ENCODE measurements around the gene CHRNA10.

CHRNA10 gene

DNA sequence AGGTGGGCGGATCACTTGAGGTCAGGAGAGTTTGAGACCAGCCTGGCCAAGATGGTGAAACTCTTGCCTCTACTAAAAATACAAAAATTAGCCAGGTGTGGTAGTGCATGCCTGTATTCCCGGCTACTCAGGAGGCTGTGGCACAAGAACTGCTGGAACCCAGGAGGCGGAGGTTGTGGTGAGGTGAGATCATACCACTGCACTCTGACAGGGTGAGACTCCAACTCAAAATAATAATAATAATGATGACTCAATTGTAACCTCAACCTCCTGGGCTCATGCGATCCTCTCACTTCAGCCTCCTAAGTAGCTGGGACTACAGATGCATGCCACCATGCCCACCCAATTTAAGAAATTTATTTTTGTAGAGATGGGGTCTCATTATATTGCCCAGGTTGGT is 15.6 kb upstream of the CHRNA10 start:
- Histone ChIP-seq H4K91ac (ENCODE audit: low read depth, low read length, poor library complexity) (no peak overlapping the region), H2BK5ac (ENCODE audit: low read length) (no peak overlapping the region), H2AFZ (ENCODE audit: low read length) (no peak overlapping the region), H3K4me2 (ENCODE audit: insufficient read depth, low read length, poor library complexity, severe bottlenecking) (no peak overlapping the region), H4K8ac (ENCODE audit: low read depth, low read length) (no peak overlapping the region), H3K18ac (ENCODE audit: low read length) (no peak overlapping the region), H3K4me3 (ENCODE audit: low read length in 2 of 2) (no peak overlapping the region), H3K79me1 (ENCODE audit: low read depth, low read length) (no peaks in the 10 kb centered on the region), H3K14ac (ENCODE audit: low read length) (no peak overlapping the region), H3K27ac (replicated peaks; ENCODE audit: low read length) (no peak overlapping the region), H3K27me3 (ENCODE audit: control insufficient read depth in 3 of 3, insufficient read depth in 3 of 3, low read depth in 1 of 3, low read length in 3 of 3) (no peaks in the 10 kb centered on the region), H2BK15ac (ENCODE audit: low read length) (no peak overlapping the region), H3K4me1 (ENCODE audit: control insufficient read depth in 2 of 2, insufficient read depth in 1 of 2, low read depth in 1 of 2, low read length in 2 of 2) (no peaks in the 10 kb centered on the region), H3K9me3 (replicated peaks in 1 of 2; ENCODE audit: control insufficient read depth in 2 of 2, insufficient read depth in 1 of 2, low read depth in 1 of 2, low read length in 2 of 2) (no peaks in the 10 kb centered on the region), H3K9ac (ENCODE audit: low read depth, low read length, poor library complexity) (no peak overlapping the region), H3K4ac (ENCODE audit: low read length) (no peak overlapping the region), H3K36me3 (replicated peaks in 1 of 2; ENCODE audit: control insufficient read depth in 2 of 2, insufficient read depth in 2 of 2, low read length in 2 of 2) (peaks cover 28 to 89% of the 10 kb centered on the region in 2 donors), H3K23ac (ENCODE audit: low read depth, low read length, poor library complexity) (no peak overlapping the region), H2AK5ac (ENCODE audit: low read depth, low read length) (no peak overlapping the region), H2BK120ac (ENCODE audit: low read depth, low read length) (no peak overlapping the region), H2BK12ac (ENCODE audit: low read length) (no peak overlapping the region)
- no CpG with 5 or more reads among the region's 4 CpGs for WGBS, 2 donors (ENCODE audit: extremely low coverage in 2 of 2, insufficient read length in 2 of 2, insufficient replicate concordance in 1 of 2)
- DNase-seq (ENCODE audit: low spot score), result no peak

DNA sequence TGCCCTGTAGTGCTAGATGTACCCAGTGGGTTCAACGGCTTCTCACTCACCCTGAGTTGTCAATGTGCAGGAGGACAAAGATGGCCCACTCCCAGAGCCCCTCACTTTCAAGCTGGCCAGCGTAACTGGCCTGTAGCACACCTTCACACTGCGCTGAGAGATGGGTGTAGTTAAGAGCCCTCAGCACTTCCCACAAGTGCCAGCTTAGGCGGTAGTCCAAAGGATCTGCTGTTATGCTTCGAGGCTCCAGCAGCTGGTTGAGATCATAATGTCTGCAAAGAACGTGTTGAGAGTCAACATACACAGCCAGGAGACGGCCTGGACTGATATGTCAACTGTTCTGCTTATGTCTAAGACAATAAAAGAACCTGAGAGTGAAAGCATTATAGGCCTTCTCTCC is 14.7 kb upstream of the CHRNA10 start:
- no peak for DNase-seq (ENCODE audit: low spot score)
- no peaks in the 10 kb centered on the region for H3K27me3 ChIP-seq (ENCODE audit: control insufficient read depth in 3 of 3, insufficient read depth in 3 of 3, low read depth in 1 of 3, low read length in 3 of 3)
- no peak overlapping the region for H3K14ac ChIP-seq (ENCODE audit: low read length)
- H2BK5ac ChIP-seq (ENCODE audit: low read length), result no peak overlapping the region
- H3K4me3 ChIP-seq (ENCODE audit: low read length in 2 of 2), result no peak overlapping the region
- no peak overlapping the region for H3K27ac ChIP-seq (replicated peaks; ENCODE audit: low read length)
- no peak overlapping the region for H3K18ac ChIP-seq (ENCODE audit: low read length)
- WGBS, 2 donors (ENCODE audit: extremely low coverage in 2 of 2, insufficient read length in 2 of 2, insufficient replicate concordance in 1 of 2), result no CpG with 5 or more reads among the region's 7 CpGs
- peaks cover 27 to 89% of the 10 kb centered on the region in 2 donors for H3K36me3 ChIP-seq (replicated peaks in 1 of 2; ENCODE audit: control insufficient read depth in 2 of 2, insufficient read depth in 2 of 2, low read length in 2 of 2)
- H2BK12ac ChIP-seq (ENCODE audit: low read length), result no peak overlapping the region
- H4K91ac ChIP-seq (ENCODE audit: low read depth, low read length, poor library complexity), result no peak overlapping the region
- H3K23ac ChIP-seq (ENCODE audit: low read depth, low read length, poor library complexity), result no peak overlapping the region
- H2BK120ac ChIP-seq (ENCODE audit: low read depth, low read length), result no peak overlapping the region
- H3K4me2 ChIP-seq (ENCODE audit: insufficient read depth, low read length, poor library complexity, severe bottlenecking), result no peak overlapping the region
- H3K4ac ChIP-seq (ENCODE audit: low read length), result no peak overlapping the region
- H2AK5ac ChIP-seq (ENCODE audit: low read depth, low read length), result no peak overlapping the region
- no peaks in the 10 kb centered on the region for H3K79me1 ChIP-seq (ENCODE audit: low read depth, low read length)
- H3K4me1 ChIP-seq (ENCODE audit: control insufficient read depth in 2 of 2, insufficient read depth in 1 of 2, low read depth in 1 of 2, low read length in 2 of 2), result no peaks in the 10 kb centered on the region
- no peak overlapping the region for H3K9ac ChIP-seq (ENCODE audit: low read depth, low read length, poor library complexity)
- H3K9me3 ChIP-seq (replicated peaks in 1 of 2; ENCODE audit: control insufficient read depth in 2 of 2, insufficient read depth in 1 of 2, low read depth in 1 of 2, low read length in 2 of 2), result no peaks in the 10 kb centered on the region
- H4K8ac ChIP-seq (ENCODE audit: low read depth, low read length), result no peak overlapping the region
- H2BK15ac ChIP-seq (ENCODE audit: low read length), result no peak overlapping the region
- H2AFZ ChIP-seq (ENCODE audit: low read length), result no peak overlapping the region

DNA sequence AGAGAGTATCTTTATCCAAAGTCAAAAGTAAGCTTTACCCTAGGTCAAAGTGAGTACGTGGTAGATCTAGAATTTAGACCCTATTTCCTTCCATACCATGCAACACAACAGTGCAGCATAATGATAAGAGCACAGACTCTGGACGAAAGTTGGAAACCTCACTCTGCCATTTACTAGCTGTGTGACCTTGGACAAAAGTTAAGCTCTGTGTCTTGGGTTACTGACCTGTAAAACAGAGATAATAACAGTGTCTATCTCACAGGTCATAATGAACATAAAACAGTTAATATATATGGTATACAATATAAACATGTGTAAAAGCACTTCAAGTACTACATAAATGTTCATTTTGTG is 13.6 kb upstream of the CHRNA10 start:
- H2BK120ac ChIP-seq (ENCODE audit: low read depth, low read length), result no peak overlapping the region
- H3K36me3 ChIP-seq (replicated peaks in 1 of 2; ENCODE audit: control insufficient read depth in 2 of 2, insufficient read depth in 2 of 2, low read length in 2 of 2), result peaks cover 37 to 91% of the 10 kb centered on the region in 2 donors
- H3K79me1 ChIP-seq (ENCODE audit: low read depth, low read length), result no peaks in the 10 kb centered on the region
- no peak overlapping the region for H2BK5ac ChIP-seq (ENCODE audit: low read length)
- no peaks in the 10 kb centered on the region for H3K4me1 ChIP-seq (ENCODE audit: control insufficient read depth in 2 of 2, insufficient read depth in 1 of 2, low read depth in 1 of 2, low read length in 2 of 2)
- H3K4me2 ChIP-seq (ENCODE audit: insufficient read depth, low read length, poor library complexity, severe bottlenecking), result no peak overlapping the region
- H3K27me3 ChIP-seq (ENCODE audit: control insufficient read depth in 3 of 3, insufficient read depth in 3 of 3, low read depth in 1 of 3, low read length in 3 of 3), result no peaks in the 10 kb centered on the region
- H3K27ac ChIP-seq (replicated peaks; ENCODE audit: low read length), result no peak overlapping the region
- no peak for DNase-seq (ENCODE audit: low spot score)
- no peak overlapping the region for H3K18ac ChIP-seq (ENCODE audit: low read length)
- no peak overlapping the region for H2BK12ac ChIP-seq (ENCODE audit: low read length)
- H4K8ac ChIP-seq (ENCODE audit: low read depth, low read length), result no peak overlapping the region
- H3K4me3 ChIP-seq (ENCODE audit: low read length in 2 of 2), result no peak overlapping the region
- no peak overlapping the region for H2BK15ac ChIP-seq (ENCODE audit: low read length)
- H3K9me3 ChIP-seq (replicated peaks in 1 of 2; ENCODE audit: control insufficient read depth in 2 of 2, insufficient read depth in 1 of 2, low read depth in 1 of 2, low read length in 2 of 2), result no peaks in the 10 kb centered on the region
- no peak overlapping the region for H2AK5ac ChIP-seq (ENCODE audit: low read depth, low read length)
- H4K91ac ChIP-seq (ENCODE audit: low read depth, low read length, poor library complexity), result no peak overlapping the region
- no peak overlapping the region for H2AFZ ChIP-seq (ENCODE audit: low read length)
- H3K9ac ChIP-seq (ENCODE audit: low read depth, low read length, poor library complexity), result no peak overlapping the region
- H3K14ac ChIP-seq (ENCODE audit: low read length), result no peak overlapping the region
- WGBS, 2 donors (ENCODE audit: extremely low coverage in 2 of 2, insufficient read length in 2 of 2, insufficient replicate concordance in 1 of 2), result no CpG with 5 or more reads among the region's 2 CpGs
- H3K23ac ChIP-seq (ENCODE audit: low read depth, low read length, poor library complexity), result no peak overlapping the region
- no peak overlapping the region for H3K4ac ChIP-seq (ENCODE audit: low read length)

DNA sequence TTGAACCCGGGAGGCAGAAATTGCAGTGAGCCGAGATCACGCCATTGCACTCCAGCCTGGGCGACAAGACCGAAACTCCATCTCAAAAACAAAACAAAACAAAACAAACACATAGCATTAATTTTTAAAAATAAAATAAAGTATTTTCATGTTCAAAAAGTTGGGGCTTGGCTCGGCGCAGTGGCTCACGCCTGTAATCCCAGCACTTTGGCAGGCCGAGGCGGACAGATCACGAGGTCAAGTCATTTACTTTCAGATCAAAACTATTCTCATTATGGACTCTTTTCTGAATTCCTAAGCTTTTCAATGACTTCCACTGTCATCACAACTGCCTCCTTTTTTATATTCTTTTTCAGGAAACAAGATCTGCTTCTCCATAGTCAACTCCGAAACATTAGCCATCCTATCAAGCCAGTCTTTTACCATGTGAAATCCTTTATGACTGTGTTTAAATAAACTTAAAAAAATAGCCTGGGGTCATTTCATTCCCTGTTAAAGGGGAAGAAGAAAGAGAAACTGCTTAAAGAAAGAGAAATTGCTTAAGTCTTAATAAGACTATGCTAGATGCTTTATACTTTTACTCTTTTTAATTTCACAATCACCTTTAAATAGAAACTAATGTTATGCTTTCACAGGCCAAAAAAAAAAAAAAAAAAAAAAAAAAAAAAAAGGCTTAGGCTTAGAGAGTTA is 13.1 kb upstream of the CHRNA10 start:
- H3K27me3 ChIP-seq (ENCODE audit: control insufficient read depth in 3 of 3, insufficient read depth in 3 of 3, low read depth in 1 of 3, low read length in 3 of 3), result no peaks in the 10 kb centered on the region
- no peak for DNase-seq (ENCODE audit: low spot score)
- no peak overlapping the region for H2BK5ac ChIP-seq (ENCODE audit: low read length)
- H4K8ac ChIP-seq (ENCODE audit: low read depth, low read length), result no peak overlapping the region
- no peak overlapping the region for H3K4me2 ChIP-seq (ENCODE audit: insufficient read depth, low read length, poor library complexity, severe bottlenecking)
- no peak overlapping the region for H2BK12ac ChIP-seq (ENCODE audit: low read length)
- H3K14ac ChIP-seq (ENCODE audit: low read length), result no peak overlapping the region
- no CpG with 5 or more reads among the region's 12 CpGs for WGBS, 2 donors (ENCODE audit: extremely low coverage in 2 of 2, insufficient read length in 2 of 2, insufficient replicate concordance in 1 of 2)
- H3K27ac ChIP-seq (replicated peaks; ENCODE audit: low read length), result no peak overlapping the region
- H3K9ac ChIP-seq (ENCODE audit: low read depth, low read length, poor library complexity), result no peak overlapping the region
- no peak overlapping the region for H2AFZ ChIP-seq (ENCODE audit: low read length)
- H2BK120ac ChIP-seq (ENCODE audit: low read depth, low read length), result no peak overlapping the region
- peaks cover 41 to 91% of the 10 kb centered on the region in 2 donors for H3K36me3 ChIP-seq (replicated peaks in 1 of 2; ENCODE audit: control insufficient read depth in 2 of 2, insufficient read depth in 2 of 2, low read length in 2 of 2)
- H3K4me3 ChIP-seq (ENCODE audit: low read length in 2 of 2), result no peak overlapping the region
- no peak overlapping the region for H4K91ac ChIP-seq (ENCODE audit: low read depth, low read length, poor library complexity)
- H2AK5ac ChIP-seq (ENCODE audit: low read depth, low read length), result no peak overlapping the region
- H2BK15ac ChIP-seq (ENCODE audit: low read length), result no peak overlapping the region
- no peak overlapping the region for H3K4ac ChIP-seq (ENCODE audit: low read length)
- no peaks in the 10 kb centered on the region for H3K79me1 ChIP-seq (ENCODE audit: low read depth, low read length)
- H3K18ac ChIP-seq (ENCODE audit: low read length), result no peak overlapping the region
- no peaks in the 10 kb centered on the region for H3K9me3 ChIP-seq (replicated peaks in 1 of 2; ENCODE audit: control insufficient read depth in 2 of 2, insufficient read depth in 1 of 2, low read depth in 1 of 2, low read length in 2 of 2)
- H3K23ac ChIP-seq (ENCODE audit: low read depth, low read length, poor library complexity), result no peak overlapping the region
- no peaks in the 10 kb centered on the region for H3K4me1 ChIP-seq (ENCODE audit: control insufficient read depth in 2 of 2, insufficient read depth in 1 of 2, low read depth in 1 of 2, low read length in 2 of 2)
